HepG2 (cell line): Measurements from ENCODE around the gene NMRAL1. TPM values are rescaled to one million over a fixed set of nuclear protein-coding genes. Genes with fewer than 3 reads are reported as not detected.
A peak's percentile ranks its signal among the peaks of the same experiment; 100 is the strongest.

Experiments
- ATF6 ChIP-seq: sonication (generic); formaldehyde crosslinking; conservative IDR thresholded peaks from 2 replicates; pipeline ENCODE4 v1.4.0; 2020; ENCODE audit warnings: missing genetic modification reagents
- DZIP1 ChIP-seq: sonication (generic); formaldehyde crosslinking; IDR thresholded peaks from 2 replicates; pipeline ENCODE4 v1.5.0; 2020; ENCODE audit warnings: mild to moderate bottlenecking, missing genetic modification reagents
- ELF1 ChIP-seq: sonication (generic); formaldehyde crosslinking; IDR thresholded peaks from 2 replicates; pipeline ENCODE4 v1.4.0; 2020; ENCODE audit warnings: missing genetic modification reagents
- HES4 ChIP-seq: sonication (generic); formaldehyde crosslinking; IDR thresholded peaks from 2 replicates; pipeline ENCODE4 v1.9.0; 2021; ENCODE audit warnings: mild to moderate bottlenecking, missing genetic modification reagents, borderline replicate concordance
- IRF9 ChIP-seq: sonication (generic); formaldehyde crosslinking; IDR thresholded peaks from 2 replicates; pipeline ENCODE4 v1.8.0; 2022; ENCODE audit warnings: missing genetic modification reagents, mild to moderate bottlenecking, borderline replicate concordance
- NFIB ChIP-seq: sonication (generic); formaldehyde crosslinking; IDR thresholded peaks from 2 replicates; pipeline ENCODE4 v1.9.0; 2021; ENCODE audit warnings: missing genetic modification reagents, mild to moderate bottlenecking, borderline replicate concordance
- NFYB ChIP-seq: sonication (generic); formaldehyde crosslinking; IDR thresholded peaks from 2 replicates; pipeline ENCODE4 v1.4.0; 2020; ENCODE audit warnings: missing genetic modification reagents
- PBX3 ChIP-seq: sonication (generic); formaldehyde crosslinking; IDR thresholded peaks from 2 replicates; pipeline ENCODE4 v1.8.1; 2023; ENCODE audit warnings: missing genetic modification reagents, inconsistent platforms, borderline replicate concordance
- POLR2G ChIP-seq: fragments of 200-400 bp; formaldehyde crosslinking; IDR thresholded peaks from 2 replicates; pipeline ENCODE4 v1.6.1; 2018; ENCODE audit warnings: mild to moderate bottlenecking, low read depth, low read length, moderate library complexity
- RBFOX2 ChIP-seq: fragments of 200-400 bp; formaldehyde crosslinking; IDR thresholded peaks from 2 replicates; pipeline ENCODE4 v1.6.1; 2017; ENCODE audit warnings: low read depth, mild to moderate bottlenecking, low read length
- SALL1 ChIP-seq: sonication (generic); formaldehyde crosslinking; IDR thresholded peaks from 2 replicates; pipeline ENCODE4 v1.8.0; 2022; ENCODE audit warnings: mild to moderate bottlenecking, missing genetic modification reagents
- SMAD3 ChIP-seq: sonication (generic); formaldehyde crosslinking; IDR thresholded peaks from 2 replicates; pipeline ENCODE4 v1.4.0; 2020; ENCODE audit warnings: missing genetic modification reagents
- YY1 ChIP-seq: IDR thresholded peaks from 2 replicates; pipeline ENCODE4 v1.6.1; 2011; ENCODE audit warnings: low read length, low read depth, moderate library complexity, mild to moderate bottlenecking; ENCODE audit not compliant: insufficient read depth, insufficient replicate concordance
- ZFY ChIP-seq: sonication (generic); formaldehyde crosslinking; IDR thresholded peaks from 2 replicates; pipeline ENCODE4 v1.4.0; 2020; ENCODE audit warnings: missing genetic modification reagents
- ZNF12 ChIP-seq: sonication (generic); formaldehyde crosslinking; IDR thresholded peaks from 2 replicates; pipeline ENCODE4 v1.5.0; 2020; ENCODE audit warnings: missing genetic modification reagents
- ZNF337 ChIP-seq: sonication (generic); formaldehyde crosslinking; IDR thresholded peaks from 2 replicates; pipeline ENCODE4 v1.5.1; 2020; ENCODE audit warnings: missing genetic modification reagents, low read depth, mild to moderate bottlenecking, borderline replicate concordance
- ZNF552 ChIP-seq: sonication (generic); formaldehyde crosslinking; IDR thresholded peaks from 2 replicates; pipeline ENCODE4 v1.9.0; 2022; ENCODE audit warnings: missing genetic modification reagents, mild to moderate bottlenecking, borderline replicate concordance
- ZNF598 ChIP-seq: sonication (generic); formaldehyde crosslinking; IDR thresholded peaks from 2 replicates; pipeline ENCODE4 v1.5.1; 2020; ENCODE audit warnings: mild to moderate bottlenecking, missing genetic modification reagents, borderline replicate concordance
- ZNF7 ChIP-seq: IDR thresholded peaks from 2 replicates; pipeline ENCODE4 v1.6.1; 2016; ENCODE audit warnings: missing biosample characterization, missing genetic modification reagents
- ZNF709 ChIP-seq: sonication (generic); formaldehyde crosslinking; IDR thresholded peaks from 2 replicates; pipeline ENCODE4 v1.5.0; 2020; ENCODE audit warnings: mild to moderate bottlenecking, missing genetic modification reagents
- ZNF790 ChIP-seq: sonication (generic); formaldehyde crosslinking; IDR thresholded peaks from 2 replicates; pipeline ENCODE4 v1.8.0; 2022; ENCODE audit warnings: missing genetic modification reagents, mild to moderate bottlenecking, borderline replicate concordance
- ZSCAN12 ChIP-seq: sonication (generic); formaldehyde crosslinking; IDR thresholded peaks from 2 replicates; pipeline ENCODE4 v1.9.0; 2021; ENCODE audit warnings: mild to moderate bottlenecking, missing genetic modification reagents
- polyA plus RNA-seq, 8 experiments: library from polyadenylated mRNA; depleted of rRNA in 3 of 8; stranded (reverse) in 7 of 8; unstranded in 1 of 8; fragments of >200 nt; fragmentation: Illumina TruSeq in 4 of 8; extraction: Trizol in 4 of 8; gene quantifications; 2 replicates each; pipeline versions ENCODE4 v1.2.1 to v1.2.3, GENCODE V29; 2011 to 2016; ENCODE audit warnings: low read depth in 4 of 8, missing spikeins in 1 of 8, mixed read lengths in 1 of 8; ENCODE audit not compliant: insufficient read depth in 1 of 8
- total RNA-seq, 5 experiments: library from RNA; depleted of rRNA; stranded (reverse); fragments of >200 nt; fragmentation: Illumina TruSeq; extraction: Trizol; gene quantifications; 2 replicates each; pipeline ENCODE4 v1.2.3, GENCODE V29; 2016; ENCODE audit warnings: low read depth in 1 of 5

NMRAL1 gene
- total and polyA plus RNA-seq, 2 of the 13 experiments (the other 11 are each of a cell fraction or from before 2014, with no cell fraction given), result 30.8 to 33.1 TPM

- 0 out of 2 replicates have a peak, but pooled peaks have one; percentile 48 for TF ChIP-seq IRF9 (CRISPR knock-in tag)
- TF ChIP-seq ZNF709, result 0 out of 2 replicates have a peak, but pooled peaks have one; percentile 68
- no peak for TF ChIP-seq ELF1 (CRISPR knock-in tag)
- TF ChIP-seq ATF6 (CRISPR knock-in tag), result no peak
- TF ChIP-seq ZNF598, result peak; percentile 52; the same call in 1 of the 2 replicates
- TF ChIP-seq PBX3 (CRISPR knock-in tag), result no peak
- no peak for TF ChIP-seq SMAD3 (CRISPR knock-in tag)
- peak; percentile 85 for TF ChIP-seq NFYB (CRISPR knock-in tag)
- TF ChIP-seq YY1, result peak; percentile 53
- TF ChIP-seq DZIP1 (CRISPR knock-in tag), result 0 out of 2 replicates have a peak, but pooled peaks have one; percentile 26
- peak; percentile 73 for TF ChIP-seq SALL1 (CRISPR knock-in tag)
- TF ChIP-seq NFIB (CRISPR knock-in tag), result no peak
- TF ChIP-seq RBFOX2, result peak; percentile 68
- TF ChIP-seq POLR2G, result peak; percentile 38; the same call in 1 of the 2 replicates
- no peak for TF ChIP-seq ZNF337 (CRISPR knock-in tag)
- TF ChIP-seq HES4 (CRISPR knock-in tag), result 0 out of 2 replicates have a peak, but pooled peaks have one; percentile 50
- no peak for TF ChIP-seq ZNF7 (CRISPR knock-in tag)
- TF ChIP-seq ZFY, result no peak; the same call in 1 of the 2 replicates
- TF ChIP-seq ZNF552 (CRISPR knock-in tag), result 0 out of 2 replicates have a peak, but pooled peaks have one; percentile 13
- peak; percentile 66; the same call in 1 of the 2 replicates for TF ChIP-seq ZSCAN12
- 0 out of 2 replicates have a peak, but pooled peaks have one; percentile 47 for TF ChIP-seq ZNF790 (CRISPR knock-in tag)
- no peak for TF ChIP-seq ZNF12 (CRISPR knock-in tag)
These were observed 58.0 kb downstream of the NMRAL1 start, which contains the start of gene CORO7 (continued) for GRCh38 chr16:4416200-4417032.
